MM.1S (cell line): Measurements from ENCODE around the gene ZDHHC11B.
A peak's percentile ranks its signal among the peaks of the same experiment; 100 is the strongest.

Experiments
- DNase-seq: peaks from one replicate; pipeline ENCODE4 v3.0.0-alpha.2; 2015
- H2AFZ ChIP-seq: fragments of 300-600 bp; sonication (generic); 2 replicates; pipeline ENCODE4 v1.6.0; 2016; ENCODE audit warnings: antibody characterized with exemption, low read length
- H3F3A ChIP-seq: fragments of 300-600 bp; sonication (generic); 2 replicates; pipeline ENCODE4 v1.6.1; 2016; ENCODE audit warnings: mild to moderate bottlenecking, antibody characterized with exemption, low read length, moderate library complexity, mixed read lengths; ENCODE audit not compliant: insufficient read depth
- H3K27ac ChIP-seq: fragments of 300-600 bp; sonication (generic); 2 replicates; pipeline ENCODE4 v1.5.1; 2016; ENCODE audit warnings: mild to moderate bottlenecking, low read length
- H3K27me3 ChIP-seq: fragments of 300-600 bp; sonication (generic); replicated peaks from 2 replicates; pipeline ENCODE4 v1.6.0; 2016; ENCODE audit warnings: low read length; ENCODE audit not compliant: insufficient read depth
- H3K36me3 ChIP-seq: fragments of 300-600 bp; sonication (generic); replicated peaks from 2 replicates; pipeline ENCODE4 v1.6.1; 2016; ENCODE audit warnings: mild to moderate bottlenecking, low read length, mixed read lengths; ENCODE audit not compliant: insufficient read depth
- H3K4me1 ChIP-seq: fragments of 300-600 bp; sonication (generic); 2 replicates; pipeline ENCODE4 v1.6.1; 2016; ENCODE audit warnings: low read length, mixed read lengths
- H3K4me2 ChIP-seq: fragments of 300-600 bp; sonication (generic); 2 replicates; pipeline ENCODE4 v1.6.0; 2016; ENCODE audit warnings: low read depth, low read length
- H3K4me3 ChIP-seq: fragments of 300-600 bp; sonication (generic); 2 replicates; pipeline ENCODE4 v1.5.1; 2016; ENCODE audit warnings: low read length, mixed read lengths
- H3K79me2 ChIP-seq: fragments of 300-600 bp; sonication (generic); 2 replicates; pipeline ENCODE4 v1.6.1; 2016; ENCODE audit warnings: mixed run types, low read length, mixed read lengths
- H3K9ac ChIP-seq: fragments of 300-600 bp; sonication (generic); 2 replicates; pipeline ENCODE4 v1.6.1; 2016; ENCODE audit warnings: low read length, mixed read lengths
- H3K9me2 ChIP-seq: fragments of 300-600 bp; sonication (generic); replicated peaks from 2 replicates; pipeline ENCODE4 v1.6.1; 2016; ENCODE audit warnings: mild to moderate bottlenecking, low read length, mixed read lengths; ENCODE audit not compliant: insufficient read depth
- H3K9me3 ChIP-seq: fragments of 300-600 bp; sonication (generic); replicated peaks from 2 replicates; pipeline ENCODE4 v1.6.1; 2016; ENCODE audit warnings: mild to moderate bottlenecking, low read length, mixed read lengths; ENCODE audit not compliant: insufficient read depth
- H4K20me1 ChIP-seq: fragments of 300-600 bp; sonication (generic); 2 replicates; pipeline ENCODE4 v1.6.1; 2016; ENCODE audit warnings: mild to moderate bottlenecking, low read length, moderate library complexity, mixed read lengths; ENCODE audit not compliant: insufficient read depth
- CTCF ChIP-seq: fragments of 300-600 bp; sonication (generic); IDR thresholded peaks from 2 replicates; pipeline ENCODE4 v1.5.1; 2016; ENCODE audit warnings: antibody characterized with exemption, low read length, mixed read lengths
- EZH2 ChIP-seq: fragments of 300-600 bp; sonication (generic); optimal IDR thresholded peaks from 2 replicates; pipeline ENCODE3; 2017; ENCODE audit warnings: low read depth, mild to moderate bottlenecking, antibody characterized with exemption, low read length, mixed read lengths
- EZH2phosphoT487 ChIP-seq: fragments of 300-600 bp; sonication (generic); IDR thresholded peaks from 2 replicates; pipeline ENCODE4 v1.6.1; 2018; ENCODE audit warnings: antibody characterized with exemption, low read length

ZDHHC11B gene

GRCh38 chr5:670396-671270, 113.9 kb downstream of the ZDHHC11B start:
- no peaks in the 10 kb centered on the region for H3K9me3 ChIP-seq
- H3K4me2 ChIP-seq = no peak overlapping the region
- no peaks in the 10 kb centered on the region for H3K4me1 ChIP-seq
- H4K20me1 ChIP-seq = no peaks in the 10 kb centered on the region
- no peak overlapping the region for H2AFZ ChIP-seq
- no peaks in the 10 kb centered on the region for H3K27me3 ChIP-seq
- no peak overlapping the region for H3K27ac ChIP-seq
- TF ChIP-seq CTCF (no peak), EZH2phosphoT487 (no peak), EZH2 (no peak)
- H3K79me2 ChIP-seq = no peaks in the 10 kb centered on the region
- no peaks in the 10 kb centered on the region for H3K36me3 ChIP-seq
- H3K9ac ChIP-seq = no peak overlapping the region
- H3F3A ChIP-seq = no peaks in the 10 kb centered on the region
- no peak overlapping the region for H3K4me3 ChIP-seq
- no peak for DNase-seq
- H3K9me2 ChIP-seq = no peaks in the 10 kb centered on the region

DNA sequence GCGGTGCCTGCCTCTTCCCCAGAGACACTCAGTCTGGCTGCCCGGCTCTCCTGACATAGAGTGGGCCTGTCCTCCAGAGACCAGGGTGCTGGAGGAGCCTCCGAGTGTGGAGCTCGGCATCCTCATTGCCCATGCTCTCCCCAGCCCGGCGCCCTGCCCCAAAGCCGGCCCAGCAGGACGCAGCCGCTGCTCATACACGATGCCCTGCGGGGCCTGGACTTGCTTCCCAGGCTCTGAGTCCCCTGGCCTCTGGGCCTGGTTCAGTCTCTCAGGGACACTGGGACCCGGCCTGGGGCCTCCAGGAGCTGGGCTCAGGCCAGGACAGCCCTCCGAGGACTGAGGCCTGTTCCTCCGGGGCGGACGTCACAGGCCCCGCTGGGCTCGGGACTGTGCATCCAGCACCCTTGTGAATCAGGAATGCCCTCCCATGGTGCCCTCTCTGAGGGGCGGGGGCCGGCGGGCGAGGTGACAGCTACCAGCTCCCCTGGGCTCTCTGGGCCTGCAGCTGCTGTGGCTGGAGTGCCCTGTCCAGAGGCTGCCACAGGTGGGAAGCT, 114.6 kb downstream of the ZDHHC11B start:
- TF ChIP-seq EZH2 = no peak
- TF ChIP-seq CTCF = no peak
- no peak for TF ChIP-seq EZH2phosphoT487
- H3K27ac ChIP-seq = no peak overlapping the region
- no peak overlapping the region for H2AFZ ChIP-seq
- H3K27me3 ChIP-seq = no peaks in the 10 kb centered on the region
- no peaks in the 10 kb centered on the region for H3K36me3 ChIP-seq
- H3F3A ChIP-seq = no peaks in the 10 kb centered on the region
- no peak overlapping the region for H3K4me3 ChIP-seq
- DNase-seq = no peak
- no peaks in the 10 kb centered on the region for H3K4me1 ChIP-seq
- H3K9ac ChIP-seq = no peak overlapping the region
- H3K9me2 ChIP-seq = no peaks in the 10 kb centered on the region
- no peak overlapping the region for H3K4me2 ChIP-seq
- no peaks in the 10 kb centered on the region for H3K79me2 ChIP-seq
- H3K9me3 ChIP-seq = no peaks in the 10 kb centered on the region
- H4K20me1 ChIP-seq = no peaks in the 10 kb centered on the region

DNA sequence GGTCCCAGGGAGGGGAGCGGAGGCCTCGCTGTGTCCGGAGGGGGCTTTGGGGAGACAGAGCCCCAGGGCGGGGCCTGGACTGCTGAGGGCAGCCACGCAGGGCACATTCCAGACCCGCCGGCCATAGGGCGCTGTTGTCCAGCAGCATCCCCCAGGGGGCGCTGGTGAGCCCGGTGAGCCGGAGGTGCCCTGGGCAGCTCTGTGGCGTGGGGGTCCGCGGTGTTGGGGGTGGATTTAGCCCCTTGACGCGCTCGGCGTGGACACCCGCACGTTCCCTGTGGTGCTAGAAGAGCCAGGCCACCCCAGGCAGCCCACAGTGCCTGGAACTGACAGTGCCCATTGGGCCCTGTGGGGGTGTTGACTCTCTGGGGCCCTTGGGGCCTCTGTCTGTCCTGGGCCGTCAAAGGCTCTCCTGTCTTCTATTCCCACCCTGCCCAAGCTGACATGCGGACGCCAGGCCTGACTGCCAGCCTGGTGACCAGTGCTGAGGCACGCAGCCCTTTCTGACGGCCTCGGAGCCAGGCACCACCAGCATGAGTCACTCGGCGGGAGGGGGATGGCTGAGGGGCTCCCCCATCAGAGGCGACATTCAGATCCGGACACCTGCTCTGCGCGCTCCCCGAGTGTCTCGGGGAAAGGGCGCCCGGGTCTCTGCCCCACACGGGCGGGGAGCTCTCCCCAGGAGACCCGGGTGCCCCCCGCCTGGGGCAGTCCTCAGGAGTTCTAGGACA, 115.3 kb downstream of the ZDHHC11B start:
- no peaks in the 10 kb centered on the region for H3K9me2 ChIP-seq
- H3K36me3 ChIP-seq = no peaks in the 10 kb centered on the region
- H3K4me2 ChIP-seq = no peak overlapping the region
- no peak overlapping the region for H3K27ac ChIP-seq
- no peak overlapping the region for H3K9ac ChIP-seq
- no peaks in the 10 kb centered on the region for H4K20me1 ChIP-seq
- H3K4me1 ChIP-seq = no peaks in the 10 kb centered on the region
- no peaks in the 10 kb centered on the region for H3F3A ChIP-seq
- H2AFZ ChIP-seq = no peak overlapping the region
- DNase-seq = no peak
- H3K27me3 ChIP-seq = no peaks in the 10 kb centered on the region
- no peaks in the 10 kb centered on the region for H3K9me3 ChIP-seq
- TF ChIP-seq EZH2phosphoT487 (no peak), CTCF (peak; percentile 69)
- H3K79me2 ChIP-seq = no peaks in the 10 kb centered on the region
- H3K4me3 ChIP-seq = no peak overlapping the region
